ENCODE results near the gene VCL.

DNA sequence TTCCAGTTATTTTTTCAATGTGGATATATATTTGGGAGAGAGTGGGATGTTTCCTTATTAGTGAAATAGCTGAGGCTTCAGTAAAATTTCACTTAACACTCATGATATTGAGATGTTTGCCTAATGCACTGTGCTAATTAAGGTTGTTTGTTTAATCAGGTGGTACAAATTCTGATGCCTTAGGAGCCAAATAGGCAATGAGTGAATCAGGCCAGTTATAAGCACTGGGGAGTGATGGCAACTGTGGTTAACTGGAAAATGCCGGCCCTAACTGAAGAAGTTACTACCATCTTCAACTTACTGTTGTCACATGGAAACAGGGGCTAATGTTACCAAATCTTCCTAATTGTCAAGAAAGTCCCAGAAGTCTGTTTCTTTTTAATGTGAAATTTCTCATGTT lies 32.0 kb downstream of the VCL start:
- TF ChIP-seq, protein P1, sequence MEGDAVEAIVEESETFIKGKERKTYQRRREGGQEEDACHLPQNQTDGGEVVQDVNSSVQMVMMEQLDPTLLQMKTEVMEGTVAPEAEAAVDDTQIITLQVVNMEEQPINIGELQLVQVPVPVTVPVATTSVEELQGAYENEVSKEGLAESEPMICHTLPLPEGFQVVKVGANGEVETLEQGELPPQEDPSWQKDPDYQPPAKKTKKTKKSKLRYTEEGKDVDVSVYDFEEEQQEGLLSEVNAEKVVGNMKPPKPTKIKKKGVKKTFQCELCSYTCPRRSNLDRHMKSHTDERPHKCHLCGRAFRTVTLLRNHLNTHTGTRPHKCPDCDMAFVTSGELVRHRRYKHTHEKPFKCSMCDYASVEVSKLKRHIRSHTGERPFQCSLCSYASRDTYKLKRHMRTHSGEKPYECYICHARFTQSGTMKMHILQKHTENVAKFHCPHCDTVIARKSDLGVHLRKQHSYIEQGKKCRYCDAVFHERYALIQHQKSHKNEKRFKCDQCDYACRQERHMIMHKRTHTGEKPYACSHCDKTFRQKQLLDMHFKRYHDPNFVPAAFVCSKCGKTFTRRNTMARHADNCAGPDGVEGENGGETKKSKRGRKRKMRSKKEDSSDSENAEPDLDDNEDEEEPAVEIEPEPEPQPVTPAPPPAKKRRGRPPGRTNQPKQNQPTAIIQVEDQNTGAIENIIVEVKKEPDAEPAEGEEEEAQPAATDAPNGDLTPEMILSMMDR (IDR thresholded peaks at IDR 0.05; ENCODE audit: insufficient read depth, low read length, poor library complexity, severe bottlenecking) = no peak
- no peak for TF ChIP-seq EZH2phosphoT487 (conservative IDR thresholded peaks at IDR 0.05; ENCODE audit: low read length)
